Measurements from ENCODE around the gene HSPA5.
"Not testable (repeated sequence)": the region's sequence is repeated elsewhere in the genome, so short reads cannot be mapped to it uniquely, and the experiment has no call there.

DNA sequence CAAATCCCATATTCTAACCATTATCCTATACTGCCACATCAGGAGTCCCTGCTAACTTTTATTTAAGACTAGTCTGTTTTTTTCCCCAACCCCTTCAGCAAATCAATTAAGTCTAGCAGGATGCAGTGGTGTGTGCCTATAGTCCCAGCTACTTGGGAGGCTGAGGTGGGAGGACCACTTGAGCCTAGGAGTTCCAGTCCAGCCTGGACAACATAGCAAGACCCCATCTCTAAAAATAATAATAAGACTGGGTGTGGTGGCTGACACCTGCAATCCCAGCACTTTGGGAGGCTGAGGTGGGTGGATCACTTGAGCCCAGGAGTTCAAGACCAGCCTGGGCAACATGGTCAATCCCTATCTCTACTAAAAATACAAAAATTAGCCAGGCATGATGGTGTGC, 16.3 kb downstream of the HSPA5 start:
- TF ChIP-seq, protein P1, sequence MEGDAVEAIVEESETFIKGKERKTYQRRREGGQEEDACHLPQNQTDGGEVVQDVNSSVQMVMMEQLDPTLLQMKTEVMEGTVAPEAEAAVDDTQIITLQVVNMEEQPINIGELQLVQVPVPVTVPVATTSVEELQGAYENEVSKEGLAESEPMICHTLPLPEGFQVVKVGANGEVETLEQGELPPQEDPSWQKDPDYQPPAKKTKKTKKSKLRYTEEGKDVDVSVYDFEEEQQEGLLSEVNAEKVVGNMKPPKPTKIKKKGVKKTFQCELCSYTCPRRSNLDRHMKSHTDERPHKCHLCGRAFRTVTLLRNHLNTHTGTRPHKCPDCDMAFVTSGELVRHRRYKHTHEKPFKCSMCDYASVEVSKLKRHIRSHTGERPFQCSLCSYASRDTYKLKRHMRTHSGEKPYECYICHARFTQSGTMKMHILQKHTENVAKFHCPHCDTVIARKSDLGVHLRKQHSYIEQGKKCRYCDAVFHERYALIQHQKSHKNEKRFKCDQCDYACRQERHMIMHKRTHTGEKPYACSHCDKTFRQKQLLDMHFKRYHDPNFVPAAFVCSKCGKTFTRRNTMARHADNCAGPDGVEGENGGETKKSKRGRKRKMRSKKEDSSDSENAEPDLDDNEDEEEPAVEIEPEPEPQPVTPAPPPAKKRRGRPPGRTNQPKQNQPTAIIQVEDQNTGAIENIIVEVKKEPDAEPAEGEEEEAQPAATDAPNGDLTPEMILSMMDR (IDR thresholded peaks at IDR 0.05) = not testable (repeated sequence)
- TF ChIP-seq POLR2A (IDR thresholded peaks at IDR 0.05) = not testable (repeated sequence)

Data from Peyer's patch (tissue), 4 donors.